ENCODE data around the gene SLC9A9.

DNA sequence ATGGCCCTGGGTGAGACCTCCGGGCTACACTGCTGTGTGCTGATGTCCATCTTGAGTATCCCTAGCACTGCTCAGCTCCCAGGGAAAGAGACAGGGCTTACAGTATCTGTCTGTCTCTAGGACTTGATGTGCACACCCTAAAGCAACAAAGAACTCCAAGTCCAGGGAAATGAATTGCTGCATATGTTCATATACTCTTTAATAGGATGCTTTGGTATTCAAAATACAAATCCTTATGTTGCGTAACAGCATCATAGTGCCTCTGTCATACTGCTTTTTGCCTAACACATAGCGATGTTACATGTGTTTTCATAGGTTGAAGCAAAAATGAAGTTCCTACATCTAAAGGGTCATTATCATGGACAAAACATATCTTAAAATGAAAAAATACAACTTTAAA lies 299.9 kb downstream of the SLC9A9 start:
- TF ChIP-seq CTCF (IDR thresholded peaks at IDR 0.05; ENCODE audit: poor library complexity, severe bottlenecking), result no peak
- no peak for TF ChIP-seq EP300 (conservative IDR thresholded peaks at IDR 0.05; ENCODE audit: poor library complexity, severe bottlenecking)
- TF ChIP-seq EZH2 (IDR thresholded peaks at IDR 0.05; ENCODE audit: borderline replicate concordance, insufficient read depth, low read length, poor library complexity, severe bottlenecking), result no peak
- TF ChIP-seq SMC3 (conservative IDR thresholded peaks at IDR 0.05; ENCODE audit: poor library complexity), result no peak
- TF ChIP-seq POLR2AphosphoS5 (IDR thresholded peaks at IDR 0.05), result no peak
- TF ChIP-seq REST (IDR thresholded peaks at IDR 0.05; ENCODE audit: borderline replicate concordance), result no peak
- no peak for TF ChIP-seq TAF1 (IDR thresholded peaks at IDR 0.05; ENCODE audit: low read depth)
- TF ChIP-seq RAD21 (conservative IDR thresholded peaks at IDR 0.05), result no peak
- no peak for TF ChIP-seq MXI1 (conservative IDR thresholded peaks at IDR 0.05; ENCODE audit: poor library complexity, severe bottlenecking)
